Karpas-422 (cell line): Measurements from ENCODE around the gene CHIC1. TPM values are rescaled to one million over a fixed set of nuclear protein-coding genes. Genes with fewer than 3 reads are reported as not detected.
A peak's percentile ranks its signal among the peaks of the same experiment; 100 is the strongest.
"Not testable (repeated sequence)": the region's sequence is repeated elsewhere in the genome, so short reads cannot be mapped to it uniquely, and the experiment has no call there.

Source experiments
- DNase-seq: peaks from one replicate; pipeline ENCODE4 v3.0.0-alpha.2; 2015
- H2AFZ ChIP-seq: fragments of 200-600 bp; sonication (generic); 2 replicates; pipeline ENCODE4 v1.6.1; 2014; ENCODE audit warnings: antibody characterized with exemption, low read length, mixed read lengths
- H3K27ac ChIP-seq: fragments of 200-600 bp; sonication (generic); 2 replicates; pipeline ENCODE4 v1.5.1; 2014; ENCODE audit warnings: mild to moderate bottlenecking, low read length, moderate library complexity
- H3K27me3 ChIP-seq: fragments of 200-600 bp; sonication (generic); 2 replicates; pipeline ENCODE4 v1.6.1; 2014; ENCODE audit warnings: low read length, mixed read lengths
- H3K36me3 ChIP-seq: fragments of 200-600 bp; sonication (generic); 2 replicates; pipeline ENCODE4 v1.6.1; 2014; ENCODE audit warnings: low read length, mixed read lengths; ENCODE audit not compliant: insufficient read depth
- H3K4me1 ChIP-seq: fragments of 200-600 bp; sonication (generic); 2 replicates; pipeline ENCODE4 v1.6.1; 2014; ENCODE audit warnings: mild to moderate bottlenecking, low read length, mixed read lengths
- H3K4me2 ChIP-seq: fragments of 200-600 bp; sonication (generic); 2 replicates; pipeline ENCODE4 v1.6.1; 2014; ENCODE audit warnings: low read length, low read depth, mild to moderate bottlenecking; ENCODE audit not compliant: poor library complexity, severe bottlenecking
- H3K4me3 ChIP-seq: fragments of 200-600 bp; sonication (generic); 2 replicates; pipeline ENCODE4 v1.5.1; 2014; ENCODE audit warnings: mild to moderate bottlenecking, antibody characterized with exemption, low read length, mixed read lengths
- H3K79me2 ChIP-seq: fragments of 200-600 bp; sonication (generic); 2 replicates; pipeline ENCODE4 v1.6.1; 2014; ENCODE audit warnings: mild to moderate bottlenecking, low read length, mixed read lengths
- H3K9ac ChIP-seq: fragments of 200-600 bp; sonication (generic); 2 replicates; pipeline ENCODE4 v1.6.0; 2014; ENCODE audit warnings: low read length
- H3K9me2 ChIP-seq: fragments of 200-600 bp; sonication (generic), shearing (Covaris generic); replicated peaks from 2 replicates; pipeline ENCODE4 v1.6.0; 2014; ENCODE audit warnings: mild to moderate bottlenecking, low read length, moderate library complexity; ENCODE audit not compliant: insufficient read depth
- H3K9me3 ChIP-seq: fragments of 300-700, 200-600 bp; sonication (generic); 2 replicates; pipeline ENCODE4 v1.6.1; 2014; ENCODE audit warnings: low read length, mixed read lengths
- H4K20me1 ChIP-seq: fragments of 200-600 bp; sonication (generic); 2 replicates; pipeline ENCODE4 v1.6.1; 2014; ENCODE audit warnings: mild to moderate bottlenecking, antibody characterized with exemption, low read length, low read depth; ENCODE audit not compliant: insufficient read depth
- total RNA-seq: library from RNA; depleted of rRNA; stranded (reverse); fragments of >200 nt; shearing (Covaris generic); gene quantifications from 2 replicates; pipeline ENCODE4 v1.2.3, GENCODE V29; 2014; ENCODE audit warnings: low replicate concordance; rRNA removed

CHIC1 gene
- total RNA-seq, 1 experiment from 2014 or later, result 23.7 TPM

GRCh38 chrX:73661322-73661721 is 98.3 kb downstream of the CHIC1 start:
- H4K20me1 ChIP-seq, H3K27me3 ChIP-seq, H3K9ac ChIP-seq, H3K36me3 ChIP-seq, H3K9me2 ChIP-seq, H2AFZ ChIP-seq, DNase-seq, H3K9me3 ChIP-seq, H3K4me1 ChIP-seq, H3K4me2 ChIP-seq, H3K4me3 ChIP-seq, H3K27ac ChIP-seq: not testable (repeated sequence)
- H3K79me2 ChIP-seq, result peaks cover 13% of the 10 kb centered on the region; the same call in 1 of the 2 replicates

DNA sequence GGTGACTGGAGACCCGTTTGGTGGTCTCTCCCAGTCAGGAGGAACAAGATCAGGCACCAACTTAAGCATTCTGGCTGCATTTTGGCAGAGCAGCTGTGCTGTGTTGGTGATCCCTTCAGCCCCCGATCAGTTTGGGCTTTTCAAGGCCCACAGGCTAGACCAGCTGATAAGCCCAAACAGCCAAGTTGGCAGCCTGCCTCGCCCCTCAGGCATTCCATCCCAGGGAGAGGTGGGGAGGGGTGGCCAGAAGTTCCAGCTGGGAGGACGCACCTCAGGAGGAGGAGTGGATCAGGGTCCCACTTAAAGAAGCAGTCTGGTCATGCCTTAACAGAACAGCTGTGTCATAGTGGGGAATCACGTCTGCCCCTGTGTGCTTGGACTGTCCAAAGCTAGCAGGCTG is 105.8 kb downstream of the CHIC1 start:
- no peaks in the 10 kb centered on the region; the same call in 1 of the 2 replicates for H3K36me3 ChIP-seq
- H3K9me2 ChIP-seq, result no peaks in the 10 kb centered on the region
- H3K27ac ChIP-seq, result no peak overlapping the region
- peaks cover 23% of the 10 kb centered on the region for H3K79me2 ChIP-seq
- no peak for DNase-seq
- H3K4me3 ChIP-seq, result no peak overlapping the region
- peaks cover 13% of the 10 kb centered on the region for H3K9me3 ChIP-seq
- no peak overlapping the region for H2AFZ ChIP-seq
- no peak overlapping the region for H3K9ac ChIP-seq
- no peaks in the 10 kb centered on the region for H3K4me1 ChIP-seq
- no peak overlapping the region for H3K4me2 ChIP-seq
- no peaks in the 10 kb centered on the region for H4K20me1 ChIP-seq
- H3K27me3 ChIP-seq, result no peaks in the 10 kb centered on the region

GRCh38 chrX:73681408-73681807 is 118.4 kb downstream of the CHIC1 start:
- DNase-seq, result no peak
- H3K36me3 ChIP-seq, result peaks cover 5% of the 10 kb centered on the region; the same call in 1 of the 2 replicates

DNA sequence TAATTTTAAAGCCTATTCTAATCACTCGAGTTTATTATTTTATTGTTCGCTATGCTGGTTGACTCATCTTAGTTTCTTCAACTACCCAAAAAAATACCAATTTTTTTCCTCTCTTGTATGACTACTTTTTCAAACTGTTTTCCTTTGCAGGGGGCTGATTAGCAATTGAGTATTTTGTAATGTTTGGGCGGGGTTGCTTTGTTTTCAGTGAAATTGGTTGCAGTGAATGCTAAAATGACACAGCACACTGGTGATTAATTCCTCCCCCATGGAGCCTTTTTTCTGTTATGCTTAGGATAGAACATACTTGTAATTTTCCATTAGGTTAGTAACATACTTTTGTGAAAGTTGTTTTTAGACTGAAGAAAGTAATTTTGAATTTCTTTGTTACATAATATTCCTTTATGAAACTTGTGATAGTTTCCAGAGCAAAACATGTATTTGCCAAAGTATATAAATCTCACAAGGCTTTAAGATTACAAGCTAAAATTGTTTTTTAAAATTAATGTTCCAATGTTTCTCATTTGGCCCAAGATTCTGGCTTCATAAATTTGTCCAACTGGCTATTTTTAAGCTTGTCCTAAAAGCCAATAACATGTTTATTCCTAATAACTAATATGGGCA is 120.4 kb downstream of the CHIC1 start:
- peaks cover 5% of the 10 kb centered on the region; the same call in 1 of the 2 replicates for H3K36me3 ChIP-seq
- H3K4me2 ChIP-seq, result no peak overlapping the region
- no peaks in the 10 kb centered on the region for H3K4me1 ChIP-seq
- no peaks in the 10 kb centered on the region for H3K27me3 ChIP-seq
- H3K9me2 ChIP-seq, result no peaks in the 10 kb centered on the region
- DNase-seq, result no peak
- H3K4me3 ChIP-seq, result no peak overlapping the region
- H4K20me1 ChIP-seq, result no peaks in the 10 kb centered on the region
- no peak overlapping the region for H3K27ac ChIP-seq
- no peak overlapping the region for H3K9ac ChIP-seq
- 0 out of 2 replicates have a peak, but pooled peaks cover 7% of the 10 kb centered on the region for H3K79me2 ChIP-seq
- no peaks in the 10 kb centered on the region for H3K9me3 ChIP-seq
- no peak overlapping the region for H2AFZ ChIP-seq

More at GRCh38 chrX:73681408-73681807, 118.4 kb downstream of the CHIC1 start:
- H2AFZ ChIP-seq, result no peak overlapping the region
- no peak overlapping the region for H3K9ac ChIP-seq
- H3K4me2 ChIP-seq, result no peak overlapping the region
- H3K27ac ChIP-seq, result no peak overlapping the region
- no peaks in the 10 kb centered on the region for H4K20me1 ChIP-seq
- H3K27me3 ChIP-seq, result no peaks in the 10 kb centered on the region
- H3K4me3 ChIP-seq, result no peak overlapping the region
- H3K9me2 ChIP-seq, result no peaks in the 10 kb centered on the region
- no peaks in the 10 kb centered on the region for H3K9me3 ChIP-seq
- H3K79me2 ChIP-seq, result 0 out of 2 replicates have a peak, but pooled peaks cover 7% of the 10 kb centered on the region
- H3K4me1 ChIP-seq, result no peaks in the 10 kb centered on the region

DNA sequence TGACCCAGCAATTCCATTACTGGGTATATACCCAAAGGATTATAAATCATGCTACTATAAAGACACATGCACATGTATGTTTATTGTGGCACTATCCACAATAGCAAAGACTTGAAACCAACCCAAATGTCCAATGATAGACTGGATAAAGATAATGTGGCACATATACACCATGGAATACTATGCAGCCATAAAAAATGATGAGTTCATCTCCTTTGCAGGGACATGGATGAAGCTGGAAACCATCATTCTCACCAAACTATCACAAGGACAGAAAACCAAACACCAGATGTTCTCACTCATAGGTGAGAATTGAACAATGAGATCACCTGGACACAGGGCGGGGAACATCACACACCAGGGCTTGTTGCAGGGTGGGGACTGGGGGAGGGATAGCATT is 144.0 kb downstream of the CHIC1 start:
- H3K4me3 ChIP-seq, H3K27ac ChIP-seq, H4K20me1 ChIP-seq, H3K36me3 ChIP-seq, H3K9me3 ChIP-seq, H3K4me1 ChIP-seq, H2AFZ ChIP-seq, DNase-seq, H3K27me3 ChIP-seq, H3K4me2 ChIP-seq, H3K79me2 ChIP-seq, H3K9ac ChIP-seq, H3K9me2 ChIP-seq: not testable (repeated sequence)

- Histone ChIP-seq H3K9me2 (no peaks in the 10 kb centered on the region), H3K4me3 (no peak overlapping the region), H3K4me2 (no peak overlapping the region), H2AFZ (no peak overlapping the region), H3K36me3 (no peaks in the 10 kb centered on the region), H3K27me3 (no peaks in the 10 kb centered on the region), H4K20me1 (no peaks in the 10 kb centered on the region), H3K4me1 (peaks cover 17% of the 10 kb centered on the region), H3K9ac (no peak overlapping the region), H3K9me3 (no peaks in the 10 kb centered on the region), H3K27ac (peak overlapping the region; percentile 40; the same call in 1 of the 2 replicates), H3K79me2 (no peaks in the 10 kb centered on the region)
- DNase-seq, result no peak
Observed at GRCh38 chrX:73728602-73729001, 165.6 kb downstream of the CHIC1 start.

Other genes starting within 250 kb of the CHIC1 start
- not detected in 2 replicates for gene CDX4, start 116.1 kb upstream of the CHIC1 start, total RNA-seq